Measurements from ENCODE around the gene CPA3. TPM values are rescaled to one million over a fixed set of nuclear protein-coding genes. Genes with fewer than 3 reads are reported as not detected.

Gene CPA3
- total RNA-seq, 1 donor from 2014 or later, result 48.6 TPM

GRCh38 chr3:148861277-148861869 is 3.7 kb upstream of the CPA3 start:
- DNase-seq (no peak), ATAC-seq (peak; percentile 64)
- H3K9me3 ChIP-seq, result no peaks in the 10 kb centered on the region
- intact Hi-C loops (cut with DNase I), result loop anchor here (5.0 kb wide), 1 partner anchor 81 kb away; no protein-coding TSS in a partner anchor
- H3K4me3 ChIP-seq, result no peak overlapping the region
- H3K4me1 ChIP-seq, result no peaks in the 10 kb centered on the region
- TF ChIP-seq, protein P1, sequence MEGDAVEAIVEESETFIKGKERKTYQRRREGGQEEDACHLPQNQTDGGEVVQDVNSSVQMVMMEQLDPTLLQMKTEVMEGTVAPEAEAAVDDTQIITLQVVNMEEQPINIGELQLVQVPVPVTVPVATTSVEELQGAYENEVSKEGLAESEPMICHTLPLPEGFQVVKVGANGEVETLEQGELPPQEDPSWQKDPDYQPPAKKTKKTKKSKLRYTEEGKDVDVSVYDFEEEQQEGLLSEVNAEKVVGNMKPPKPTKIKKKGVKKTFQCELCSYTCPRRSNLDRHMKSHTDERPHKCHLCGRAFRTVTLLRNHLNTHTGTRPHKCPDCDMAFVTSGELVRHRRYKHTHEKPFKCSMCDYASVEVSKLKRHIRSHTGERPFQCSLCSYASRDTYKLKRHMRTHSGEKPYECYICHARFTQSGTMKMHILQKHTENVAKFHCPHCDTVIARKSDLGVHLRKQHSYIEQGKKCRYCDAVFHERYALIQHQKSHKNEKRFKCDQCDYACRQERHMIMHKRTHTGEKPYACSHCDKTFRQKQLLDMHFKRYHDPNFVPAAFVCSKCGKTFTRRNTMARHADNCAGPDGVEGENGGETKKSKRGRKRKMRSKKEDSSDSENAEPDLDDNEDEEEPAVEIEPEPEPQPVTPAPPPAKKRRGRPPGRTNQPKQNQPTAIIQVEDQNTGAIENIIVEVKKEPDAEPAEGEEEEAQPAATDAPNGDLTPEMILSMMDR (IDR thresholded peaks at IDR 0.05), result peak; percentile 70
- no peaks in the 10 kb centered on the region for H3K27me3 ChIP-seq (ENCODE audit: low read depth)
- no peak overlapping the region for H3K27ac ChIP-seq
- H3K36me3 ChIP-seq, result no peaks in the 10 kb centered on the region

GRCh38 chr3:148863297-148863696 is 1.8 kb upstream of the CPA3 start:
- Histone ChIP-seq H3K4me1 (no peaks in the 10 kb centered on the region), H3K36me3 (no peaks in the 10 kb centered on the region), H3K27ac (no peak overlapping the region), H3K27me3 (ENCODE audit: low read depth) (no peaks in the 10 kb centered on the region), H3K9me3 (no peaks in the 10 kb centered on the region), H3K4me3 (no peak overlapping the region)
- TF ChIP-seq, protein P1 (IDR thresholded peaks at IDR 0.05), result no peak
- DNase-seq (no peak), ATAC-seq (no peak)
- intact Hi-C loops (cut with DNase I), result loop anchor here (5.0 kb wide), 1 partner anchor 79 kb away; no protein-coding TSS in a partner anchor

GRCh38 chr3:148863814-148864213 is 1.3 kb upstream of the CPA3 start:
- TF ChIP-seq, protein P1 (IDR thresholded peaks at IDR 0.05), result no peak
- DNase-seq (no peak), ATAC-seq (no peak)
- Histone ChIP-seq H3K36me3 (no peaks in the 10 kb centered on the region), H3K4me1 (no peaks in the 10 kb centered on the region), H3K4me3 (no peak overlapping the region), H3K27me3 (ENCODE audit: low read depth) (no peaks in the 10 kb centered on the region), H3K27ac (no peak overlapping the region), H3K9me3 (no peaks in the 10 kb centered on the region)
- intact Hi-C loops (cut with DNase I), result loop anchor here (5.0 kb wide), 1 partner anchor 78 kb away; no protein-coding TSS in a partner anchor

GRCh38 chr3:148866261-148866660 is 1.2 kb downstream of the CPA3 start:
- intact Hi-C loops (cut with DNase I), result no loop called here
- no peaks in the 10 kb centered on the region for H3K36me3 ChIP-seq
- DNase-seq (no peak), ATAC-seq (no peak)
- H3K9me3 ChIP-seq, result no peaks in the 10 kb centered on the region
- H3K27me3 ChIP-seq (ENCODE audit: low read depth), result no peaks in the 10 kb centered on the region
- TF ChIP-seq, protein P1 (IDR thresholded peaks at IDR 0.05), result no peak
- H3K4me3 ChIP-seq, result peak overlapping the region; percentile 7
- no peak overlapping the region for H3K27ac ChIP-seq
- no peaks in the 10 kb centered on the region for H3K4me1 ChIP-seq

- TF ChIP-seq, protein P1 (IDR thresholded peaks at IDR 0.05), result no peak
- DNase-seq (no peak), ATAC-seq (no peak)
- Histone ChIP-seq H3K4me3 (no peak overlapping the region), H3K4me1 (no peaks in the 10 kb centered on the region), H3K36me3 (no peaks in the 10 kb centered on the region), H3K27ac (no peak overlapping the region), H3K9me3 (no peaks in the 10 kb centered on the region), H3K27me3 (ENCODE audit: low read depth) (no peaks in the 10 kb centered on the region)
- intact Hi-C loops (cut with DNase I), result no loop called here
Observed at GRCh38 chr3:148873270-148873927, 8.3 kb downstream of the CPA3 start.
